GM18861 (cell line): ENCODE measurements around the gene DCAF10.
"Not testable (repeated sequence)": the region's sequence is repeated elsewhere in the genome, so short reads cannot be mapped to it uniquely, and the experiment has no call there.

Experiments
- ATAC-seq: cut with Tn5 transposase; IDR thresholded peaks from one replicate; pipeline ENCODE4 v1.9.1; 2021; ENCODE audit not compliant: unreplicated experiment

The DCAF10 gene

DNA sequence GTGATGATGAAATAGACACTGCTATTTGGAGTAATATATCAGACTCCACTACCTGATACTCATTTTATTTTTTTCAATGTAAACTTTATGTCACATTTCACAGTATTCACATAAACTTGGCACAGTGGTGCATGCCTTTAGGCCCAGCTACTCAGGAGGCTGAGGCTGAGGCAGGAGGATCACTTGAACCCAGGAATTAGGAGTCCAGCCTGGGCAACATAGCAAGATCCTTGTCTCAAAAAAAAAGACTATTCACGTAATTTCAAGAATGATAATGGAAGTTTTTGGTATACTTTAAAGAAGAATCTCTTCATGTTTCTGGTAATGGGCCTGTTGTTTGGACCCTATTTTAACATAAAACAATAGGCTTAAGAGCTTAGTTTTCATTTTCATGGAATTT lies 56.0 kb downstream of the DCAF10 start:
- no peak for ATAC-seq

DNA sequence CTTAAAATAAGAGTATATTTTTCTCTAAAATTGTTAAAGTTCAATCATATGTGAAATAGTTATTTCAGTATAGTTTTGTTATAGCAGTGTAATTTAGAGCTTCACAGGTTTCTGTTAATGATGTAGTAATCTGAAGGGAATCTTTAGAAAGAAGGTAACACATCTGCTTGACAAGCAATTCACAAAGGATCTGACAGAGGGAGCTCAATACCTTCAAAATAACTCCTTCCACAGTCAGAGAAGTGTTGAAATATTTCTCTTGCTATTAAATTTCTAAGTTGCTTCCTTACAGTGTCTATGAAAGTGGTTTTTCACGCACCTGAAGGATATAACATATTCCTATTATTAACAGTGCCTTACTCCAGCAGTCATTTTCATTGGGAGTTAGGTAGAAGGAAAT lies 58.4 kb downstream of the DCAF10 start:
- ATAC-seq, result no peak

DNA sequence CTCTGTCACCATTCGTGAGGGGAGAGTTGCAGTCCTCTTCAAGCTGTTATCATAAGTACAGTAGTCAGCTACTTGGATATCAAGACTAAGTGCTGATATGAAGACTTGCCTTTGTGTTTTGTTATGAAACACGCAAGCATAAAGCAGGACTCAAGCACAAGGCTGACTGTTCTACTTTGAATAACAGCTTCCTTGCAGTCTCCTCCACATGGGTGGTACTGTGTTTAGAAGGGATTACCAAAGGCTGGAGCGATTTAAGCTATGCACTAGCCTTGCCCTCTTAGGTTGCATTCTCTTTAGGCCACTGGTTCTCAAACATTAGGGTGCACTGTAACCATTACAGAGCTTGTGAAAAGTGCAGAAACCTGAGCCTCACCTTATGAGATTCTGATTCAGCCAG lies 61.9 kb downstream of the DCAF10 start:
- no peak for ATAC-seq

DNA sequence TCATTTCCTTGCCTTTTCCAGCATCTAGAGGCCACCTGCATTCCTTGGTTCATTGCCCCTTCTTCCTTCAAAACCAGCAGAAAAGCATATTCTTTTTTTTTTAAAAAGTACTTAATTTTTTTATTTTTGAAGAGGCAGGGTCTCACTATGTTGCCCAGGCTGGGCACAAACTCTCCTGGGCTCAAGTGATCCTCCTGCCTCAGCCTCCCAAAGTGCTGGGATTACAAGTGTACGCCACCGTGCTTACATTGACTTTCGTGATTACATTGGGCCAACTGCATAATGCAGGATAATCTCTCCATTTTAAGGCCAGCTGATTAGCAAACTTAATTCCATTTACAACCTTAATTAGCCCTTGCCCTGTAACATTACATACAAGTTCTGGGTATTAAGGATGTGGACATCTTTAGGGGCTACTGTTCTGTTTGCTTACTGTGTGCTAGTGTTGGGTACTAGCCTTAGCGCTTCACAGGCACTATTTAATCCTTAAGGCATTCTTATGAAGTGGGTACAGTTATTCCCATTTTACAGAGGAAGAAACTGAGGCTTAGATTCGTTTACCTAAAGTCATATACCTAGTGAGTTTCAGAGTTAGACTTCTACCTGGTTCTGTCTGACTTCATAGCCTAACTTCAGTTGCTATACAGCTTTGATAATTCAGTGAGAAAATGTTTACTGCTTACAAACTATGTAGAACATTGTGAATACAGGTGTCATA lies 69.6 kb downstream of the DCAF10 start:
- no peak for ATAC-seq

DNA sequence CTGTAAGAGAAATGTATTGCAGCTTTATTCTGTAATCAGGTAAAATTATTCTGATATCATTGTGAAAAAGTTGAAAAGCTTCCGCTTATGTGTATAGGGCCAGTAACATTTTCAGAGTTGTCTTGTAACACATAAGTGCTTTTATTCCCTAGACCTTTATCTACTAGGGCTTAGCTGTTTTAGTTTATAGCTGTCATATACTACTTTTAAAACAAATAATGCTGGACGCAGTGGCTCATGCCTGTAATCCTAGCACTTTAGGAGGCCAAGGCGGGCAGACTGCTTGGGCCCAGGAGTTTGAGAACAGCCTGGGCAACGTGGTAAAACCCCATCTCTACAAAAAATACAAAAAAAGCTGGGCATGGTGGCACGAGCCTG lies 70.2 kb downstream of the DCAF10 start:
- ATAC-seq, result no peak

DNA sequence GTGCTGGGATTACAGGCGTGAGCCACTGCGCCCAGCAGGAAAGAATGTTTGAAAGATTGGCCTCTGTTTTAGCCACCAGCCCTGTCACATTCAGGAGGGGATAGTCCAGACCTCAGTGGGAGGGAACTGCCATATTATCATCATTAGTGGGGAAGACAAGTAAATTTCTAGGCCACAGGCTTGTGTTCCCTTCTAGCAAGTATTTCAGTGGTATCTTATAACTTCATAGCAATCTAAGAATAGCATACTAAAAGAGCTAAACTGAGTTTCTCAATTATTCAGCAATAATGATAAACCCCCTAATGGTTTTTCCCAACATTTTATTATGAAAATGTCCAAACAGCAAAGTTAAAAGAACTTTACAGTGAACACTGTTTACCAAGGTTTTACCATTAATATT lies 73.4 kb downstream of the DCAF10 start:
- ATAC-seq, result no peak

DNA sequence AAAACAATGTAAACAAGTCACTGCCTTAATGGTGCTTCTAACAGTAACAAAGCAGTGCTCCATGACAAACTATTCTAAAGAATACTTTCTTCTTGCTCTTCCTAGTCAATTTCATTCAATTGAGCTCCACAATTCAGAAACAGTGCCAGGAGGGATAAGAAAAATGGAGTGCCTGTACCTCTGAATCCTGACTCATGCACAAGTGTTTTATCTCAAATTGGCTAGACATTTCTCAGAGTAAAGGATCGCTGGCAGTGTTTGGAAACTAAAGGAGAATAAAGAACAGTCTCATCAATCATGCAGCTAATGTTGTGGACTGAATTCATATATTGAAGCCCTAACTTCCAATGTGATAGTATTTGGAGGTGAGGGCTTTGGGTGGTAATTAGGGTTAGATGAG lies 75.8 kb downstream of the DCAF10 start:
- no peak for ATAC-seq

DNA sequence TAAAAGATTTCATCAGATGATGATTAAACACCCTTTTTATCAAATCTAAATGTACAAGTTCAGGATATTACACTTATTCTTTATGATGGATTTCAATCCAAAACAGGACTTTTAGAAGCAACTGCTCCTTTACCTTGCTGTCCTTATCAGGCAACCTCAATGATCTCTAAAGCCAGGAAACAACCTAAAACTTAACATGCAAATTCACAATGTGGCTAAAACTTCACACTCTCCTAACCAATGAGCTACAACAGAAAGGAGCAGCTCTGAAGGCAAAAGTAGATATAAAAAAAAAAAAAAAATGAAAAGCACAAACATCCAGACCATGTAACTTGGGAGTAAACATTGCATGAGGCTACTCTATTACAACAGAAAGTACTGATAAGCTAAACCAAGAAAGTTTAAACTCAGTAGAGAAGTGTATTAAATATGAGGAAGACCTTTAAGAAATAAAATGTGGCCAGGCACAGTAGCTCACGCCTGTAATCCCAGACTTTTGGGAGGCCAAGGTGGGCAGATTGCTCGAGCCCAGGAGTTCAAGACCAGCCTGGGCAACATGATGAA lies 80.4 kb downstream of the DCAF10 start:
- ATAC-seq, result no peak

DNA sequence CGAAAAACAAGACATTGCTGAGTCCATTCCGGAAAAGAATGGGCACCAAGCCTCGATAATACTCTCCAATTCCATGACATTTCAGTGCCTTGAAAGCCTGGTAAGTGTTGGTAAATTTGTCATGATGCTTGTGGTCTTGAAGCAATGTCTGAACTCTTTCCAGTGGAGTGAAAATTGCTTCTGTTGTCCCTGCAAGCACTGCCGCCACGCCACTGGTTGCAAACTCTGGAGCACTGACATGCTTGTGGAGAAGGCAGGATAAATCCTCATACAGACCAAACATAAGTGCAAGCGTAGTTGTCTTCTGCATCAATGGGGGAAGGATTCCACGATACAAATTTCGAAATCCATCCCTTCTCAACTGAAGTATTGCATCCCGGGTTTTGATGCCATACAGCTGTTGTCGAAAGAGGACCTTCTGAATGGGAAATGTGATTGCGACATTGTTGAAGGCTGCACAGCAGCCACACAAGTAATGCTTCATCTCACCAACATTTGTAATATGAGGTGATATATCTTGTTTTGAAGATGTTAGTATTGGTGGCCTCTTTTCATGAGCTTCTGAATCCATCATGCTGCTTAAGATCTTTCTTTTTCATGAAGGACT lies 87.5 kb downstream of the DCAF10 start:
- not testable (repeated sequence) for ATAC-seq

DNA sequence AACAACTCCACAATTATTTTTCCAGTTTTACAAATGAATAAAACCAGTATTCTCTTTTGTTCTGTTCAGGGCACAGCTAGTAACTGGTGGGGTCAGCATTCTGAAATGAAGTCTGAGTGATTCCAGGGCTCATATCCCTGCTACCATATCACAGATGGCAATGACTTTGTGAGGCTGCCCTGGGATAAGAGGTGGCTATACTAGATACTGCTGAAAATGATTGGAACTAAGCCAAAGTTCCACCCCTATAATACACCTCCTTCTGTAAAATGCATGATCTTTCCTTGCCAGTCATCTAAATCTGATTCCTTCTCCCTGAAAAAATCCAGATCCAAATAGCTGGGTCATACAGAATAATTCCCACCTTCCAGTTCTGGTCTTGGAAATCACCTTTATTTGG lies 88.9 kb downstream of the DCAF10 start:
- no peak for ATAC-seq

DNA sequence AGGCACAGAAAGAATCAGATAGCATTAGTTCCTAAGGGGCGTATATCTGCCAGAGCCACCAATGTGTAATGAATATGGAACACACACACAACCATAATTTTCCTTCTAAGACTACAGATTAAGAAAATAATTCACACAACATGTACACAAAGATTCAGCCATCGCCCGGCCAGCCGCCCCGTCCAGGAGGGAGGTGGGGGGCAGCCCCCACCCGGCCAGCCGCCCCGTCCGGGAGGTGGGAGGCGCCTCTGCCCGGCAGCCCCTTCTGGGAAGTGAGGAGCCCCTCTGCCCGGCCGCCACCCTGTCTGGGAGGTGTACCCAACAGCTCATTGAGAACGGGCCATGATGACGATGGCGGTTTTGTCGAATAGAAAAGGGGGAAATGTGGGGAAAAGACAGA lies 90.4 kb downstream of the DCAF10 start:
- not testable (repeated sequence) for ATAC-seq

DNA sequence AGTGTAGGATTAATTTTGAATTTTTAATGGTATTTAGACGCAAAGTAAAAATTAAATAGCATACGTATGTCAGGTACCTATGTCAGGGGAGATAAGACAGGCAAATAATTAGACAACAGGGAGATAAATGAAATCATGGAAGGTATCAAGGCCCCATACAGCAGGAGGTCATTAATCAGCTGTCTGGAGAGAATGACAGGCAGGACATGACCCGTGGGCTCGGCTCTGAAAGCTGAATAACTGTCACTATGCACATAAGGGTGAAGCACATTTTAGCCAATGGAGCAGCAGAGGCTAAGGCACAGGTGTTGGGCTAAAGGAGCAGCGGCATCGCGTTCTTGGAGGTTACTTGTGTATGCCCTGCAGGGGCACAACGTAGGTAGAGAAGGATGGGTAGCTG lies 91.5 kb downstream of the DCAF10 start:
- no peak for ATAC-seq

DNA sequence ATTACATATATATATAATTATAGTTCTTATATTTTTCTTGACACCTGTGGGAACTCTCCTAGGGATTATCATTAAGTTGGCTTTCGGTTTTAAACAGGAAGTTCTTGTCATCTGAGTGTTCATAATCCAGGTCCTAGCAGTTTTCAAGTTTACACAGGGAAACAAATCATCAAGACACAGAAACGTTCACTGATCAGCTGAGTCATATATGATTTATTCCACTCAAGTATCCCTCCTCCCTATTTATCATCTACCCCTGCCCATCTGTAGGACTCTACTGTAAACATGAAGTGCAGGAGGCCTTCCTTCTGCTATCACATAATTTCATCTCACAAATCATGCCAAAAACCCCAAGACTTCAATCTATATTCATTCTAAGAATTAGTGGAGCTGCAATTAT lies 97.1 kb downstream of the DCAF10 start:
- ATAC-seq, result no peak

DNA sequence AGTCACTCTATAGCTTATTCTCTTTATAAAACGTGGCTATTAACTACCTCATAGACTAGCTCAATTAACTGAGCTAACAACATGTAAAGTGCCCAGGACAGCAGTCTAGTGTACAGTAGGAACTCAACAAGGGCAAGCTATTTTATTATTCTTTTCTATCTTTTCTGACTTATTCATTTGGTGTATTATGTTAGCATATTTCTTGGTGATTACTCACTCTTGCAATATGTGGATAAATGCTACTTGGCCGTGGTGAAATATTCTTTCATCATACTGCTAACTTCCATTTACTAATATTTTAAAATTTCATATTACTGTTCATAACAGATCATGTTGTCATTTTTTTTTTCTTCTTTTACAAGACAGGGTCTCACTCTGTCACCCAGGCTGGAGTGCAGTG lies 98.4 kb downstream of the DCAF10 start:
- ATAC-seq, result no peak

DNA sequence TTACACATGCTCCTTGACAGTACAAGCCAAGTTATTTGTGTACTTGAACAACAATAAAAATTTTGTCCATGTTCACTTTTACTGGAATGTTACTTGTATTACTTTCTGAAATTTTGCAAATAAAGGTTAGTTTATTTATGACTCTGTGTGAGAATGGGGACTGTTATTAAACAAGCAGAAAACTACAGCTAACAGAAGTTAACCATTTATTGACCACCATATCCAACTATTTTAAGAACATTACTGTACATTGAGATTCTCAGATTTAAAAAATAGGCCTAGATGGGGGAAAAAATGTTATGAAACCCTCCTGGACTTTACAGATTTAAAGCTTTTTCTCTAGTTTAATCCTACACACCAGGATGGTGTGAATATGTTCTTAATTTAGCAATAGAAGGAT lies 101.5 kb downstream of the DCAF10 start:
- no peak for ATAC-seq

DNA sequence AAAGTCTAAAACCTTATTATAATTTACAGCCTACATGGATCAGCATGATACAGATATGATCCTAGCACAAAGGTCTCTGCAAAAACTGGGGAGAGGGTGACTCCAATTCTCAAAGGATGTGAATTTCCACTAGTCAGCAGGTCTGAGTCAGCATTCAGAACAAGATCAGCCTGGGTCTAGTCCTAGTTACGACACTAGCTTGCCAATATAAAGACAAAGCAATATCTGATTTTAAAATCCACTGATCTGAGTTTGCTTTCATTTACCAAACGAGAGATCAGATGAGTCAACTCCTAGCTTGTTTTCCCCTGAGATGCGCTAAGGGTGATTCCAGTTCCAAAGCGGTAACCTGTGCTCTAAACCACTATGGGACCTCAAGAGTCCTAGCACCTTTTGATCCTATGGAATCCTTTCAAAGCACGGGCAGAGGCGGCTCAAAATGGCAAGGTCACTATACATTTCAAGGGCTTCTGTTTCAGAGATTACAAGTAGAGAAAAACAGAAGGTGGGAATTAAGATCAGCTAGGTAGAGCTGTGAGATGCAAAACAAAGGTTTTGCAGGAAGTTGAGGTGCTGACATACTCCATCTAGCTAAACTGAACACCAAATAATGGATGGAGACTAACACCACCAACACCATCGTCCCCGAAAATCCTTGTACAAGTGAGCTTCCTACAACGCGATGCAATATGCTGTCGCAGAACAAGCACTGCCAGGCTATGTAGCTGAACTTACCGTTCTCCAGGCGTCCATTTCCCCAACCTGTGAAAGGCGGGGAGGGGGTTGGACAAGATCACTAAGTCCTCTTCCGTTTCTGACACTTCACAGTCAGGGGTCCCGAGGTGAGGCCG lies 102.4 kb downstream of the DCAF10 start:
- peak; percentile 7 for ATAC-seq

DNA sequence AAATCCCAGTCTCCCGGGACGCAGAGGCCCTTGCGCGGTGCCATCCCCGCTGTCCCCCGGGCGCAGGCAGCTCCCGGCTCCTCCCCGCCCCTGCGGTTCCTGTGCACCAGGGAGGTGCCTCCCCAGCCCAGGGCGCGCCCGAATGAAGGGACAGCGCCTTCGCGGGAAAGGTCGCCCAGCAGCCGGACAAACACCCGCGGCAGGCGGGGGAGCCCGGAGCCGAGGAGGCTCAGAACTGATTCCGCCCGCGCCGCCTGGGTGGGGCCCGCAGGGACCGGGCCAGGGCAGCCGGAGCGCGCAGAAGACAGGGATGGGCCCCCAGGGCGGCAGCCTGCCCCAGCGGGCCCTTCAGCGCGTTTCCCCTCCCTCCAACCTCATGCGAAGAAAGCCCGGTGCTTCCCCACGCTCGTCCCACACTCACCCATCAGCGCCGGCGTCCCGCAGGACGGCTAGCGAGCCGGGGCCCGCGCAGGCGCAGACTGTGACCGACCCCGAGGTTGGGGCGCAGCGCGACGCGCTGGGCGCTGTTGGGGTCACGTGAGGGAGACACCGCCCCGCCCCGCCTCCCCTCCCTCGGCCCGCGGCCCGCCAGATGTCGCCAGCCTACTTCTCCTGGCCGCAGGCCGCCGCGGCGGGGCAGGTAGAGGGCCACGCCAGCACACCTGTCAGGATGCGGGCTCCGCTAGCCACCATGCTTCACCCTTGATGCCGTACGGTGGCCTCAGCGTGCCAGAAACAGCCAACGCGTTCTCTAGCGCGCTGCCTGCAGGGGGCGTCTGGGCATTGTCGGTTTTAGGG lies 103.2 kb downstream of the DCAF10 start, which contains the start of gene SLC25A51:
SLC25A51 (minus strand) TSS at position 481 of the 798 bp plus-strand sequence. CDS start 15,577 bp downstream, outside the sequence.
- peak; percentile 82 for ATAC-seq

DNA sequence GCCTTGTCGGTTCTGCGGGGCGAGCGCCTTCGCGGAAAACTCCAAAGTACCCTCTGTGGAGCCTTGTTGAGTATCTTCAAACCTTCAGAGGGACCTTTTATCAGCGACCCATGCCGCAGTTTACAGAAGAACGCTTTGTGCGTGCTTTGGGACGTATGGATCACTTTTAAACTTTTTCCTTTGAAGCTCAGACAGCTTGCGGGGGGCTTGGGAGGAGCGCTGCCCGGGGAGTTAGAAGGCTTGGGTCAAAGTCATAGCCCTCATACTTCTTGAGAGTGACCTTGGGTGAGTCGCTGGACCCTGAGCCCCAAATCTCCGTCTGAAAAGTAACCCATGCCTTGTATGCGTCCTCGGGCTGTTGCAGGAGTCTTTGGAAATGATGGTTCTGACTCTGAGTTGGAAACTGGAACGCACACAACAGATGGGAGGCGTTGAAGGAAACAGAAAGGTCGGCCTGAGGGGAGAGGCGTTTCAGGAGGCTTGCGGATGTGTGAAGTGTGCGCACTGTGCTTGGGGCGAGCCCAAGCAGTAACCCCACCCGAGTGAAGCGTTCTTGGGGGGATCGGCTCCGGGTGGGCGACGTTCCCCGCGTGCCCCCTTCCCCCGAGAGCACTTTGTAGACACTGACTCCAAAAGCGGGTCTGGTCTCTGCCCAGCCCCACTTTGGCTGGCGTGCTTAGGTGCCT lies 104.0 kb downstream of the DCAF10 start:
- no peak for ATAC-seq

DNA sequence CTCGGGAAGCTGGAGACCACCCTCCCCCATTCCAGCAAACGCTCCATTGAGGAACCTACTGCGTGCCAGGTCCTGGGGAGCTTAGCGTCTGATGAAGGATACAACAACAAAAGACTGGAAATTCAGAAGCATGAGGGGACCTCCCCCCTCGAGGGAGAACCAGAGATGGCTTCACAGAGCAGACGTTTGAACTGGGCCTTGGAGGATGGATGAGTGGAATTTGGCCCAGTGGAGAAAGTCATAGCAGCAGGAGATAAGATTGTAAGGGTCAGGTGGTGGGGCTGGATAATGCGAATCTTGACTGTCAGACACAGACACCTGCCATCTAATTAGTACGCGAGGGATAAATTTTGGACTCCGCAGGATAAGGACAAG lies 104.5 kb downstream of the DCAF10 start:
- ATAC-seq, result no peak

DNA sequence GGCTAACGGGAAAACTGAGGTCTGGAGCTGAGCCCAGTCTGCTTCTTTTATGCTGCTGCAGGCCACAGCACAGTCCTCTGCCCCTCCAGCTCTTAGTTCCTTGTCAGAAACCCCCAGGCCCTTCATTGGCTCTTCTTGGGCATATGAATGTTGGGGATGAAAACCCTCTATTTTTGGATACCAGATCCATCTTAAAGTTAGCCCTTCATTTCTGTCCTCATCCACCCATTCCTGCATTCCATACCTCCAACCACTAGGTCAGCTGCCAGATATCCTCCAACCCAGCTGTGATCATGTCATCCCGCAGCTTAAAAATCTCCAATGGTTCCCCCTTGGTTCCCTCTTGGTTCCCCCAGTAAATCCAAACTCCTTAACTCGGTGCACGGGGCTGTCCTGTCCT lies 105.2 kb downstream of the DCAF10 start:
- no peak for ATAC-seq
